GM12878 (cell line): ENCODE measurements around the gene TFF2.

Experiments used
- CHD1 ChIP-seq: IDR thresholded peaks from 2 replicates; pipeline ENCODE4 v1.6.1; 2012; ENCODE audit warnings: low read depth, low read length, improper control_type of control experiment
- ESRRA ChIP-seq: IDR thresholded peaks from 2 replicates; pipeline ENCODE4 v1.6.1; 2012; ENCODE audit warnings: mild to moderate bottlenecking, low read length, improper control_type of control experiment
- EZH2 ChIP-seq: IDR thresholded peaks from 2 replicates; pipeline ENCODE4 v1.6.1; 2012; ENCODE audit warnings: low read depth, mild to moderate bottlenecking, control low read depth, inconsistent platforms, low read length, borderline replicate concordance; ENCODE audit not compliant: control insufficient read depth
- TAF1 ChIP-seq: IDR thresholded peaks from 2 replicates; pipeline ENCODE4 v1.6.1; 2011; ENCODE audit warnings: mild to moderate bottlenecking, low read depth, low read length, borderline replicate concordance
- ZBED1 ChIP-seq: IDR thresholded peaks from 2 replicates; pipeline ENCODE4 v1.6.1; 2016; ENCODE audit warnings: borderline replicate concordance
- TF ChIP-seq, protein P1 (sequence below): IDR thresholded peaks from 2 replicates; pipeline ENCODE4 v1.6.1; 2011; ENCODE audit warnings: low read depth, low read length, improper control_type of control experiment, borderline replicate concordance
- TF ChIP-seq, protein P2 (sequence below), 3 experiments: IDR thresholded peaks in 2 of 3; conservative IDR thresholded peaks in 1 of 3; 2 replicates each; pipeline ENCODE4 v1.5.1; 2011; ENCODE audit warnings: low read depth in 3 of 3, low read length in 3 of 3, mild to moderate bottlenecking in 3 of 3, control low read depth in 2 of 3, moderate library complexity in 2 of 3, inconsistent platforms in 1 of 3, mixed read lengths in 1 of 3; ENCODE audit not compliant: control insufficient read depth in 2 of 3, insufficient read depth in 1 of 3; ENCODE audit errors: extremely low read depth in 1 of 3

DNA sequence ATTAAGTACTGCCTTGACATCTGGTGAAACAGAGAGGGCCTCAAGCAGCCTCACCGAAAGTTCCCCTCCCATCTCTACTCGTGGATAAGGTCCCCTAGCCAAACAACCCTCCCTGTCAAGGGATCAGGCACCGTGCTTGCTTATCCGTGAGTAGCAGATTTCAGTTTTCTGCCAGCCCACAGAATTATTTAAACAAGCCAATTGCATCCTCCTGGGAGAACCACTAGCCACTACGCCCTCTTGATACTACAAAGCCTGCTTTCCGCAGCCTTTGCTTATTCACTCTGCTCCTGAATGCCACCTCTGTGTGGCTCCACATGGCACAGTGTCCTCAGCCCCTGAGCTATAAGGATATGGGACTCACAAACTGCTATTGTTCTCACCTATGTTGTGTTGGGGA lies 5.9 kb upstream of the TFF2 start:
- TF ChIP-seq, protein P1, sequence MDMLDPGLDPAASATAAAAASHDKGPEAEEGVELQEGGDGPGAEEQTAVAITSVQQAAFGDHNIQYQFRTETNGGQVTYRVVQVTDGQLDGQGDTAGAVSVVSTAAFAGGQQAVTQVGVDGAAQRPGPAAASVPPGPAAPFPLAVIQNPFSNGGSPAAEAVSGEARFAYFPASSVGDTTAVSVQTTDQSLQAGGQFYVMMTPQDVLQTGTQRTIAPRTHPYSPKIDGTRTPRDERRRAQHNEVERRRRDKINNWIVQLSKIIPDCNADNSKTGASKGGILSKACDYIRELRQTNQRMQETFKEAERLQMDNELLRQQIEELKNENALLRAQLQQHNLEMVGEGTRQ = no peak
- TF ChIP-seq EZH2 (no peak), TAF1 (no peak), ESRRA (no peak), ZBED1 (no peak), CHD1 (no peak)
- TF ChIP-seq, protein P2, sequence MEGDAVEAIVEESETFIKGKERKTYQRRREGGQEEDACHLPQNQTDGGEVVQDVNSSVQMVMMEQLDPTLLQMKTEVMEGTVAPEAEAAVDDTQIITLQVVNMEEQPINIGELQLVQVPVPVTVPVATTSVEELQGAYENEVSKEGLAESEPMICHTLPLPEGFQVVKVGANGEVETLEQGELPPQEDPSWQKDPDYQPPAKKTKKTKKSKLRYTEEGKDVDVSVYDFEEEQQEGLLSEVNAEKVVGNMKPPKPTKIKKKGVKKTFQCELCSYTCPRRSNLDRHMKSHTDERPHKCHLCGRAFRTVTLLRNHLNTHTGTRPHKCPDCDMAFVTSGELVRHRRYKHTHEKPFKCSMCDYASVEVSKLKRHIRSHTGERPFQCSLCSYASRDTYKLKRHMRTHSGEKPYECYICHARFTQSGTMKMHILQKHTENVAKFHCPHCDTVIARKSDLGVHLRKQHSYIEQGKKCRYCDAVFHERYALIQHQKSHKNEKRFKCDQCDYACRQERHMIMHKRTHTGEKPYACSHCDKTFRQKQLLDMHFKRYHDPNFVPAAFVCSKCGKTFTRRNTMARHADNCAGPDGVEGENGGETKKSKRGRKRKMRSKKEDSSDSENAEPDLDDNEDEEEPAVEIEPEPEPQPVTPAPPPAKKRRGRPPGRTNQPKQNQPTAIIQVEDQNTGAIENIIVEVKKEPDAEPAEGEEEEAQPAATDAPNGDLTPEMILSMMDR (IDR thresholded peaks at IDR 0.05 in 2 of 3, conservative IDR thresholded peaks at IDR 0.05 in 1 of 3; ENCODE audit: control insufficient read depth in 2 of 3, extremely low read depth in 1 of 3, insufficient read depth in 1 of 3, low read depth in 3 of 3, low read length in 3 of 3) = no peak
